Stimulated activated CD8-positive, alpha-beta memory T cell treated with anti-CD3 and anti-CD28 coated beads, Interleukin-7, amount 100 ng/mL, for 1 hour (primary cell): ENCODE results near the gene HVCN1.
A peak's percentile ranks its signal among the peaks of the same experiment; 100 is the strongest.

Experiments used
- DNase-seq, 2 donors: peaks; one replicate each; pipeline ENCODE4 v3.0.0-alpha.2; 2020; ENCODE audit warnings: low read depth in 2 of 2

HVCN1 gene

DNA sequence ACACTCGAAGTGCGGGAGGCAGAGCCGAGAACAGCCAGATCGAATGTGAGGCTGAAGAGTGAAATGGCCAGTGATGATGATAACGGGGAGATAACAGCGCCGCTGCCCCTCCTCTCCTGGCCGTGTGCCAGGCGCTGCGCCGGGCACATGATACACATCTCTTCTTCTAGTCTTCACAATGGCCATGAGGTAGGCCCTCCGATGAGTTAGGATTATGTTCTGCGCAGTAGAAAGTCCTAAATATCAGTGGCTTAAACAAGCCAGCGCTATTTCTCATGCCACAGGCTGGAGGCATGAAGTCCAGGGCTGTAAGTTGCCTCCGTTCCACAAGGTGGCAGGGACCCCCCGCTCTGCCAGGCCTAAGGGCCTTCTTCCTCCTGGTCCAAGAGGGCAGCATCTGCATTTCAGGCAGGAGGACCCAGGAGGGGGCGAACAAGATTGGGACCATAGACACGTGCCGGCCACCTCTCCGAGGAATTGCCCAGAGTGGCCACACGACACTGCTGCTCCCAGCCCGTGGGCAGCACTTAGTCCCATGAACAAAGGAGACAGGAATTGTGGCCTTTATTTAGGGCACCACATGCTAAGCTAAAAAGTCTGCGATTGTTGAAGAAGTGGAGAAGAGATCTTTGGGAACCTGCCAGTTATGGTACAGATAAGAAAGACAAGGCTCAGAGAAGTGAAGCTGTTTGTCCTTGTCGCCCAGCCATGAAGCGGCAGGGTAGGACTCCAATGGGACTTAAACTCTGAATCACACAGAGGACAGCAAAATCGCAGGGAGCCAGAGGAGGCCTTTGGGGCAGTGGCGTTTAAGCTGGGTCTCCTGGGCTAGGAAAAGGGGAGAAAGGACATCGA lies 10.9 kb upstream of the HVCN1 start:
- DNase-seq = no peak

DNA sequence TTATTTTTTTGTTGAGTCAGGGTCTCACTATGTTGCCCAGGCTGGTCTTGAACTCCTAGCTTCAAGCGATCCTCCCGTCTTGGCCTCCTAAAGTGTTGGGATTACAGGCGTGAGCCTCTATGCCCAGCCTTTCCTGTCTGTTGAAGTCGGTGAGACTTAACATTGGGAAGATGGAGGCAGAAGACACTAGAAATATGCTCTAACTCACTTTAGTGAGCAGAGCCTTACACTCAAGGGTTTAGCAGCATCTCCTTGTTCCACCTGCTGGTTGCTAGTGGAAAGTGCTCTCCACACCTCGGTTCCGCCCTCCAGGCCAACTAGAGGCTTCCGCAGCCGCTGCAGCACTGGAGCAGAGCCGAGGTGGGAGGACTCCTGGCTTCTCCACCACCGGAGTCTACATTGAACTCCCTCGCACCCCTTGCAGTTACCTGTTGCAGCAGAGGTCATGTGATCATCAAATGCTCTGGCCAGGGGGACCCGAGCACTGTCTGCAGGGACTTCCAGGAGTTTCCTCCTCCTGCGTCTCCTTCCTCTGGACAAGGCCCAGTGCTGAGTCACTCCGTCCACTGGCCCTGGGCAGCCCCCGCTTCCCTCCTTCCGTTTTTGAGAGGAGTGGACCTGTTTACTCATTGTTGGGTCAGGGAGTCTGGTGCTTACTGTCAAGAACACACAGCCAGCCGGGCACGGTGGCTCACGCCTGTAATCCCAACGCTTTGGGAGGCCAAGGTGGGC lies 9.4 kb upstream of the HVCN1 start:
- DNase-seq = peak; percentile 40 to 53

- no peak for DNase-seq
Observed at GRCh38 chr12:110697236-110697635, 8.3 kb upstream of the HVCN1 start.

- DNase-seq = no peak
Observed at GRCh38 chr12:110696283-110696682, 7.4 kb upstream of the HVCN1 start.

- no peak for DNase-seq
Observed at GRCh38 chr12:110694330-110694901, 5.5 kb upstream of the HVCN1 start.

DNA sequence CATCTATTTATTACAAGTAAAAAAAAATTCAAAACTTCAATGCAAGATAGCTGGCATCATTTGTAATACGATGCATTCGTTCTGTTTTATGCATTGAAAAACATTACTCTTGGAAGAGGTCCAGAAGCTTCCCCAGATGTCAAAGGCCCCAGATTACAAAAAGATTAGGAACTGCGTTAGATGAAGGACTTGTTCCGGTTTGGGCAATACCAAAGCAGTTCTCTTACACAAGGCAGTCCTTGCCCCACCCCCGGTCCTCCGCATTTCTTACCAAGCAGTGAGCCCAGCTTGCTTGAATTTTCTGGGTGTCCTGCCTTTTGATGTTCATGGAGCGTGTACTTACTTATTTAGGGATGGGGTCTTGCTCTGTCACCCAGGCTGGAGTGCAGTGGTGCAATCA lies 4.8 kb upstream of the HVCN1 start:
- DNase-seq = no peak

GRCh38 chr12:110690127-110690430 lies 1.2 kb upstream of the HVCN1 start:
- DNase-seq = no peak

GRCh38 chr12:110689281-110690126 lies 589 bp upstream of the HVCN1 start:
- no peak for DNase-seq

GRCh38 chr12:110687396-110688169 lies 1.3 kb downstream of the HVCN1 start:
- DNase-seq = no peak

DNA sequence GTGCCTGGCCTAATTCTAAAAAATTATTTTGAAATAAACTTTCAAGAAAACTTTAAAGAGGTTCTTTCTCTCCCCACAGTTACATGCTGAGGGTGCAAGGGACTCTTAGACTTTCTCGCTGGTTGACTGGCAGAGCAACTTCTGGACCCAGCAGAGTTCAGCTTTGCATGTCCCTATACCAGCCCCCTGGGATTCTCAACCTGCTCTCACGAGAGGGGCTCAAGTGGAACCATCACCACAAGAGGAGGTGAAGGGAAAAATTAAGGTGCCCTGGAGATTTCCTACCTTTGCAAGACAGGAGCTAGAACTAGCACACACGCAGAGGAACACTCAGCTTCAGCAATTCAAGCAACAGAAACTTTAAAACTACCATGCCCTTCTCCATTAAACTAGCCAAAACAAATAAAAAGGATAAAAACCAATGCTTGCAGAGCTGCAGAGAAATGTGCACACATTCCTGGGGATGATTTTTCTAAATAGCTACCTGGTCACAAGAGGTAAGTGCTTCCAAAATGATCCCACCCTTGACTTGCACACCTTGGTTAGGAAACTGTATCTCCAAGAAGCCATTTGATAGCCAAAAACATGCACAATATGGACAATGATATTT lies 2.5 kb downstream of the HVCN1 start:
- no peak for DNase-seq

- DNase-seq = no peak
Observed at GRCh38 chr12:110684312-110684836, 4.5 kb downstream of the HVCN1 start.

- DNase-seq = no peak
Observed at GRCh38 chr12:110683888-110684287, 5.0 kb downstream of the HVCN1 start.

- no peak for DNase-seq
Observed at GRCh38 chr12:110680032-110680431, 8.9 kb downstream of the HVCN1 start.

GRCh38 chr12:110679201-110679600 lies 9.7 kb downstream of the HVCN1 start:
- no peak for DNase-seq

GRCh38 chr12:110677982-110678381 lies 10.9 kb downstream of the HVCN1 start:
- no peak for DNase-seq

DNA sequence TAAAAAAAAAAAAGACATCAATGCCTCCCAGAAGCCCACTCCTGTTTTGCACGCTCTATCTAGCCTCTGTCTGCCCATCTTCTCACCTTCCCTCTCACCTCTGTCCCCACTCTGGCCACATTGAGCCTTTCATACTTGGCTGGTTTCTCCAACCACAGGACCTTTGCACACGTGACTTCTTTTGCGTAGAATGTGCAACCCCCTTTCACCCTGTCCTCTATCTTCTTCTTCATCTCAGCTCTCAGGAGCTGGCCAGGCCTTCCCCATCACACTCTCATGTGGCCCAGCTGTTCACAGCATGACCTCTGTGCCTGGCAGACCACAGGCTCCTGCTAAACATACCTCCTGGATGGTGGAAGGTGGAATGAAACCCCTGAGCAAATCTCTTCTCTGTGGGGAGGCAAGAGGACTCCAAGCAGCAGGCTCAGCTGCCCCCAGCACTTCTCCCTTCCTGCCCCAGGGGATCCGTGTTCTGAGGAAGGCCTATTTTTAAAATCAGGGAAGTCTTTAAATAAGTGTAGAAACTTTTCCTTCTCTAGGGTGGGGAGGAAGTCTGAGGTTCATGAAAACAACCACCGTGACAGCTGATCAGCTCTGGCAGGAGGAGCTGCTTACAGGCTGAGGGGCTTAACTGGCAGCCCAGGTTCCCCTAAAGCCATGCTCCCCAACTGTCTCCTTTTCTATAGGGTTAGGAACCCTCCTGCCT lies 11.6 kb downstream of the HVCN1 start:
- no peak for DNase-seq

- DNase-seq = no peak
Observed at GRCh38 chr12:110676171-110676570, 12.7 kb downstream of the HVCN1 start.

- no peak for DNase-seq
Observed at GRCh38 chr12:110670161-110670701, 18.7 kb downstream of the HVCN1 start.

DNA sequence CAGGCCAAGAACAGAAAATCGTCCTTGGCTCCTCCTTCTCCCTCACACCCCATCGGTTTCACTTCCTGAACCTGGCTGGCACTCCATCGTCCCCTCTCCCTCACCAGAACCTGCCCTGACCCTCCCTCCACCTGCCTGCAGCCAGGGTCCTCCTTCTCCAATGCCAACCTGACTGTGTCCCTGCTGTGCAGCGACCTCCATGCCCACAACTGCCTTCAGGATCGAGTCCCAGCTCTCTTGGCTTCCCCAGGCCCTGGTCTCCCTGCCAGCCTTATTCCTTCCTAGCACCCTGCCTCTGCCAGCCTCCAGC lies 19.8 kb downstream of the HVCN1 start:
- DNase-seq = no peak
